Calu3 (cell line): ENCODE results near the gene TTC38. TPM values are rescaled to one million over a fixed set of nuclear protein-coding genes. Genes with fewer than 3 reads are reported as not detected.

Experiments
- BruUV-seq: library from RNA; stranded (reverse); fragments of 400-500 nt; replicated peaks from 2 replicates; lab custom pipeline; 2021; lab: Mats Ljungman, UMichigan
- CTCF ChIA-PET: fragments of 300-600 bp; sonication (Branson Sonifier 250); formaldehyde crosslinking; loops from one replicate; lab custom pipeline; 2022; ENCODE audit warnings: antibody characterized with exemption; lab: Charles Lee
- DNase-seq: peaks from one replicate; pipeline ENCODE4 v3.0.0; 2022
- H3K27ac Mint-ChIP-seq: one replicate; pipeline ENCODE4 v1.8.0; 2022; ENCODE audit warnings: mixed read lengths; ENCODE audit not compliant: unreplicated experiment
- H3K27me3 Mint-ChIP-seq: one replicate; pipeline ENCODE4 v1.8.0; 2022; ENCODE audit warnings: mixed read lengths; ENCODE audit not compliant: unreplicated experiment
- H3K36me3 Mint-ChIP-seq: one replicate; pipeline ENCODE4 v1.8.0; 2022; ENCODE audit warnings: mild to moderate bottlenecking, moderate library complexity, mixed read lengths; ENCODE audit not compliant: insufficient read depth, unreplicated experiment
- H3K4me1 Mint-ChIP-seq: one replicate; pipeline ENCODE4 v1.8.0; 2022; ENCODE audit warnings: mild to moderate bottlenecking, low read depth, mixed read lengths; ENCODE audit not compliant: unreplicated experiment
- H3K4me3 Mint-ChIP-seq: one replicate; pipeline ENCODE4 v1.8.0; 2022; ENCODE audit warnings: mild to moderate bottlenecking, low read depth, moderate library complexity, mixed read lengths; ENCODE audit not compliant: unreplicated experiment
- H3K9me3 Mint-ChIP-seq: one replicate; pipeline ENCODE4 v1.8.0; 2022; ENCODE audit warnings: low read depth, mixed read lengths; ENCODE audit not compliant: unreplicated experiment
- CTCF ChIP-seq: fragments of 200-600 bp; IDR thresholded peaks from one replicate; pipeline ENCODE4 v1.8.0; 2022; ENCODE audit warnings: antibody characterized with exemption; ENCODE audit not compliant: unreplicated experiment
- intact Hi-C: fragments of 100-400 bp; cut with micrococcal nuclease; formaldehyde crosslinking; loops from one replicate; pipeline ENCODE4 v1.10.0; 2022; ENCODE audit not compliant: unreplicated experiment
- total RNA-seq: library from RNA; stranded (reverse); gene quantifications from 2 replicates; pipeline ENCODE4 v1.2.3, GENCODE V29; 2022

The TTC38 gene
- total RNA-seq, 1 experiment from 2014 or later: 31.9 TPM

- no peak overlapping the region for H3K4me3 Mint-ChIP-seq
- H3K27ac Mint-ChIP-seq: no peak overlapping the region
- TF ChIP-seq CTCF: no peak
- H3K36me3 Mint-ChIP-seq: no peaks in the 10 kb centered on the region
- H3K27me3 Mint-ChIP-seq: no peaks in the 10 kb centered on the region
- no peaks in the 10 kb centered on the region for H3K9me3 Mint-ChIP-seq
- no peak for DNase-seq
- CTCF ChIA-PET: no interaction called here
- intact Hi-C loops: no loop called here
- BruUV-seq: no TSS peak
- H3K4me1 Mint-ChIP-seq: no peaks in the 10 kb centered on the region
These were observed 37.4 kb upstream of the TTC38 start for GRCh38 chr22:46230262-46230901.

GRCh38 chr22:46233231-46233630 is 34.6 kb upstream of the TTC38 start:
- Mint-ChIP-seq H3K27ac (no peak overlapping the region), H3K4me3 (no peak overlapping the region), H3K36me3 (no peaks in the 10 kb centered on the region), H3K4me1 (no peaks in the 10 kb centered on the region), H3K9me3 (no peaks in the 10 kb centered on the region), H3K27me3 (no peaks in the 10 kb centered on the region)
- BruUV-seq: no TSS peak
- no peak for DNase-seq
- intact Hi-C loops: no loop called here
- CTCF ChIA-PET: no interaction called here
- no peak for TF ChIP-seq CTCF

- H3K36me3 Mint-ChIP-seq: no peaks in the 10 kb centered on the region
- BruUV-seq: no TSS peak
- no peak overlapping the region for H3K27ac Mint-ChIP-seq
- H3K4me3 Mint-ChIP-seq: no peak overlapping the region
- no peaks in the 10 kb centered on the region for H3K9me3 Mint-ChIP-seq
- H3K27me3 Mint-ChIP-seq: no peaks in the 10 kb centered on the region
- TF ChIP-seq CTCF: no peak
- intact Hi-C loops: no loop called here
- no peaks in the 10 kb centered on the region for H3K4me1 Mint-ChIP-seq
- CTCF ChIA-PET: interaction anchor here (0.7 kb wide), 1 partner anchor 87 kb away, joined by 3 read pairs; no protein-coding TSS in a partner anchor
- no peak for DNase-seq
These were observed 32.8 kb upstream of the TTC38 start for GRCh38 chr22:46234969-46235368.

- BruUV-seq: no TSS peak
- DNase-seq: no peak
- no peaks in the 10 kb centered on the region for H3K4me1 Mint-ChIP-seq
- TF ChIP-seq CTCF: no peak
- no peaks in the 10 kb centered on the region for H3K27me3 Mint-ChIP-seq
- no peak overlapping the region for H3K27ac Mint-ChIP-seq
- no peaks in the 10 kb centered on the region for H3K9me3 Mint-ChIP-seq
- H3K36me3 Mint-ChIP-seq: no peaks in the 10 kb centered on the region
- intact Hi-C loops: no loop called here
- CTCF ChIA-PET: no interaction called here
- H3K4me3 Mint-ChIP-seq: no peak overlapping the region
These were observed 30.2 kb upstream of the TTC38 start for GRCh38 chr22:46237453-46238124.
